ENCODE measurements around the gene TAS2R20. TPM values are rescaled to one million over a fixed set of nuclear protein-coding genes. Genes with fewer than 3 reads are reported as not detected.

Gene TAS2R20
- total and polyA plus RNA-seq, 2 of the 8 experiments (the other 6 are each of a cell fraction or from before 2014, with no cell fraction given), result 0.57 to 0.71 TPM

DNA sequence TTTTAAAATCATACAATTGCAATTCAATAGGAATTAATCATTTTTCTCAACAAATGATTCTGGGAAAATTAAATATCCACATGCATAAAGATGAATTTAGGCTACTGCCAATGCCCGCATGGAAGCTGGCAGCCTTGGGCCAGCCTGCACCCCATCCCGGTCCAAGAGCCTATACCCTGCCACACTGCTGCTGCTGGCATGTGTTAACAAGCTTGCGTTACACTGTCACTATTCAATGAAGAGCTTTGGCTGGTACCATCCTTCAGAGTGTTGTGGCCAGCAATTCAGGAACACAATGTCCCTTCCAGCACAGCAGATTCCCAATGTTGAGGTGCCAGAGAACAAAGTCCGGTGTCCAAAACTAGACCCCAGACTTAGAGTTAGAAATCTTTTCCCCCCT is 45.5 kb downstream of the TAS2R20 start (continued):
- TF ChIP-seq SP4 (IDR thresholded peaks at IDR 0.05; ENCODE audit: low read length), result no peak
- TF ChIP-seq RFX5 (IDR thresholded peaks at IDR 0.05; ENCODE audit: borderline replicate concordance, low read depth, low read length), result no peak
- no peak for TF ChIP-seq TAF1 (IDR thresholded peaks at IDR 0.05; ENCODE audit: low read depth, low read length)
- no peak for TF ChIP-seq SP1 (IDR thresholded peaks at IDR 0.05; ENCODE audit: low read depth, low read length)

Other genes with a start within 250 kb of the TAS2R20 start
- gene TAS2R7, start 195.7 kb downstream of the TAS2R20 start, total RNA-seq (2021; fragmentation: NEBNext Ultra II Directional; extraction: Animal tissue kit (Norgen Biotek cat#: 25700)), result not detected in 2 replicates
- gene TAS2R7, start 195.7 kb downstream of the TAS2R20 start, polyA plus RNA-seq (2011; rRNA removed), result not detected in 2 replicates
- not detected in 2 replicates for gene TAS2R8, start 191.0 kb downstream of the TAS2R20 start, total RNA-seq (2021; fragmentation: NEBNext Ultra II Directional; extraction: Animal tissue kit (Norgen Biotek cat#: 25700))
- gene TAS2R8, start 191.0 kb downstream of the TAS2R20 start, polyA plus RNA-seq (2011; rRNA removed), result not detected in 2 replicates
- not detected in 2 replicates for gene TAS2R9, start 188.1 kb downstream of the TAS2R20 start, total RNA-seq (2021; fragmentation: NEBNext Ultra II Directional; extraction: Animal tissue kit (Norgen Biotek cat#: 25700))
- gene TAS2R9, start 188.1 kb downstream of the TAS2R20 start, polyA plus RNA-seq (2011; rRNA removed), result not detected in 2 replicates
- not detected in 2 replicates for gene TAS2R10, start 171.9 kb downstream of the TAS2R20 start, total RNA-seq (2021; fragmentation: NEBNext Ultra II Directional; extraction: Animal tissue kit (Norgen Biotek cat#: 25700))
- gene TAS2R10, start 171.9 kb downstream of the TAS2R20 start, polyA plus RNA-seq (2011; rRNA removed), result 0.08 and 0.14 TPM in 2 replicates
- gene PRR4, start 148.8 kb downstream of the TAS2R20 start, total RNA-seq (2021; fragmentation: NEBNext Ultra II Directional; extraction: Animal tissue kit (Norgen Biotek cat#: 25700)), result 2.0 TPM in 1 of 2 replicates, not detected in the other
- 1.9 and 11.2 TPM in 2 replicates for gene PRR4, start 148.8 kb downstream of the TAS2R20 start, polyA plus RNA-seq (2011; rRNA removed)
- 4.3 and 6.5 TPM in 2 replicates for gene PRH1, start 114.0 kb downstream of the TAS2R20 start, total RNA-seq (2021; fragmentation: NEBNext Ultra II Directional; extraction: Animal tissue kit (Norgen Biotek cat#: 25700))
- gene PRH1, start 114.0 kb downstream of the TAS2R20 start, polyA plus RNA-seq (2011; rRNA removed), result 2.1 and 4.5 TPM in 2 replicates
- 0.17 TPM in 1 of 2 replicates, not detected in the other for gene TAS2R13, start 88.7 kb downstream of the TAS2R20 start, total RNA-seq (2021; fragmentation: NEBNext Ultra II Directional; extraction: Animal tissue kit (Norgen Biotek cat#: 25700))
- 0.09 TPM in 1 of 2 replicates, not detected in the other for gene TAS2R13, start 88.7 kb downstream of the TAS2R20 start, polyA plus RNA-seq (2011; rRNA removed)
- not detected in 2 replicates for gene PRH2, start 69.1 kb downstream of the TAS2R20 start, total RNA-seq (2021; fragmentation: NEBNext Ultra II Directional; extraction: Animal tissue kit (Norgen Biotek cat#: 25700))
- gene PRH2, start 69.1 kb downstream of the TAS2R20 start, polyA plus RNA-seq (2011; rRNA removed), result 0.16 TPM in 1 of 2 replicates, not detected in the other
- 0.78 and 0.80 TPM in 2 replicates for gene TAS2R14, start 59.0 kb downstream of the TAS2R20 start, total RNA-seq (2021; fragmentation: NEBNext Ultra II Directional; extraction: Animal tissue kit (Norgen Biotek cat#: 25700))
- gene TAS2R14, start 59.0 kb downstream of the TAS2R20 start, polyA plus RNA-seq (2011; rRNA removed), result 0.67 and 1.1 TPM in 2 replicates
- gene TAS2R50, start 11.4 kb downstream of the TAS2R20 start, total RNA-seq (2021; fragmentation: NEBNext Ultra II Directional; extraction: Animal tissue kit (Norgen Biotek cat#: 25700)), result 0.33 and 0.50 TPM in 2 replicates
- 0.11 TPM in 1 of 2 replicates, not detected in the other for gene TAS2R50, start 11.4 kb downstream of the TAS2R20 start, polyA plus RNA-seq (2011; rRNA removed)
- 0.99 and 1.1 TPM in 2 replicates for gene TAS2R19, start 24.3 kb upstream of the TAS2R20 start, total RNA-seq (2021; fragmentation: NEBNext Ultra II Directional; extraction: Animal tissue kit (Norgen Biotek cat#: 25700))
- gene TAS2R19, start 24.3 kb upstream of the TAS2R20 start, polyA plus RNA-seq (2011; rRNA removed), result 0.35 and 0.97 TPM in 2 replicates
- gene TAS2R31, start 33.1 kb upstream of the TAS2R20 start, total RNA-seq (2021; fragmentation: NEBNext Ultra II Directional; extraction: Animal tissue kit (Norgen Biotek cat#: 25700)), result 1.4 and 1.5 TPM in 2 replicates
- gene TAS2R31, start 33.1 kb upstream of the TAS2R20 start, polyA plus RNA-seq (2011; rRNA removed), result 0.13 and 0.24 TPM in 2 replicates
- gene TAS2R46, start 64.0 kb upstream of the TAS2R20 start, total RNA-seq (2021; fragmentation: NEBNext Ultra II Directional; extraction: Animal tissue kit (Norgen Biotek cat#: 25700)), result 0.48 TPM in 1 of 2 replicates, not detected in the other
- 0.14 TPM in 2 replicates for gene TAS2R46, start 64.0 kb upstream of the TAS2R20 start, polyA plus RNA-seq (2011; rRNA removed)
- not detected in 2 replicates for gene TAS2R43, start 94.0 kb upstream of the TAS2R20 start, total RNA-seq (2021; fragmentation: NEBNext Ultra II Directional; extraction: Animal tissue kit (Norgen Biotek cat#: 25700))
- 0.06 and 0.18 TPM in 2 replicates for gene TAS2R43, start 94.0 kb upstream of the TAS2R20 start, polyA plus RNA-seq (2011; rRNA removed)
- 0.75 and 1.0 TPM in 2 replicates for gene TAS2R30, start 136.3 kb upstream of the TAS2R20 start, total RNA-seq (2021; fragmentation: NEBNext Ultra II Directional; extraction: Animal tissue kit (Norgen Biotek cat#: 25700))
- gene TAS2R30, start 136.3 kb upstream of the TAS2R20 start, polyA plus RNA-seq (2011; rRNA removed), result 0.16 and 0.33 TPM in 2 replicates
- gene SMIM10L1, start 172.9 kb upstream of the TAS2R20 start, total RNA-seq (2021; fragmentation: NEBNext Ultra II Directional; extraction: Animal tissue kit (Norgen Biotek cat#: 25700)), result 14.2 and 15.1 TPM in 2 replicates
- gene SMIM10L1, start 172.9 kb upstream of the TAS2R20 start, polyA plus RNA-seq (2011; rRNA removed), result 3.7 and 5.4 TPM in 2 replicates
- not detected in 2 replicates for gene TAS2R42, start 188.6 kb upstream of the TAS2R20 start, total RNA-seq (2021; fragmentation: NEBNext Ultra II Directional; extraction: Animal tissue kit (Norgen Biotek cat#: 25700))
- gene TAS2R42, start 188.6 kb upstream of the TAS2R20 start, polyA plus RNA-seq (2011; rRNA removed), result not detected in 2 replicates

Measured in H1 (cell line).